LNCaP clone FGC (cell line): ENCODE results near the gene ALMS1.

Source experiments
- DNase-seq: peaks from one replicate; pipeline ENCODE4 v3.0.0-alpha.2; 2011; ENCODE audit warnings: low read depth
- H3K4me3 ChIP-seq: 2 replicates; pipeline ENCODE4 v1.5.1; 2011; ENCODE audit warnings: mild to moderate bottlenecking, low read depth, low read length, control low read depth
- CTCF ChIP-seq: IDR thresholded peaks from 2 replicates; pipeline ENCODE4 v1.5.1; 2012; ENCODE audit warnings: mild to moderate bottlenecking; ENCODE audit not compliant: control insufficient read depth, insufficient read depth; ENCODE audit errors: extremely low read depth

ALMS1 gene

GRCh38 chr2:73373344-73373743 lies 12.3 kb upstream of the ALMS1 start:
- no peak for DNase-seq
- H3K4me3 ChIP-seq, result no peak overlapping the region
- no peak for TF ChIP-seq CTCF

DNA sequence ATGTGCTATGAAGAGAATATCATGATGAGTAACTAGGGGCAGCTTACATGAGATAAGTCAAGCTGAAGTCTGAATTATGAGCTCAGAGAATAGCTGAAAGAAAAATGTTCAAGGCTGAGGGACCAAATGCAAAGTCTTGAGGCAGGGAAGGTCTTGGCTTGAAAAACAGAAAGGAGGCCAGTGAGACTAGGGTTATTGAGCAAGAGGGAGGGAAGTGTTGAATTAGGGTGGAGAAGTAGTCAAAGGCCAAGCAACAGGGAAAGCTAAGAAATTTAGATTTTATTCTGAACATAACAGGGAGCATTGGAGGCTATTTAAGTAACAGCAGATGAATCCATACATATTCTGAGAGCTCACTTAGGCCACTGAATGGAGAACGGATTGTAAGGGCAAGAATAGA lies 11.4 kb upstream of the ALMS1 start:
- H3K4me3 ChIP-seq, result no peak overlapping the region
- no peak for DNase-seq
- TF ChIP-seq CTCF, result no peak

- DNase-seq, result no peak
- TF ChIP-seq CTCF, result no peak
- H3K4me3 ChIP-seq, result no peak overlapping the region
Observed at GRCh38 chr2:73376681-73377080, 9.0 kb upstream of the ALMS1 start.

GRCh38 chr2:73383036-73383435 lies 2.6 kb upstream of the ALMS1 start:
- H3K4me3 ChIP-seq, result no peak overlapping the region
- no peak for DNase-seq
- TF ChIP-seq CTCF, result no peak

DNA sequence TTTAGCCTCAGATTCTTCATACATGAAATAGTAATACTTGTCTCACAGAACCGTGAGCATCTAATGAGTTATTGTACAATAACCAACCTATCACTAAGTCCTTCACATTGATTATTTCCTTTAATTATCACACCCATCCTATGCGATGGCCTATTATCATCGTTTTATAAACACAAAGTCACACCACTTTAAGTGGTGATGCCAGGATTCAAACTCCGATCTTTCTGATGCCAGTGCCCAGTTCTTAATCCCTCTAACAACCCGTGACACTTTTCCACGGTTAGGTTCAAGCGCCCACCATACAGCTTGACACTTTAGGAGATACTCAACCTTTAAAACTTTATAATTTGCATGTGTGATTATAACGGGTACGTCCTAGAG lies 523 bp upstream of the ALMS1 start:
- TF ChIP-seq CTCF, result no peak
- H3K4me3 ChIP-seq, result peak overlapping the region; percentile 81
- DNase-seq, result no peak

GRCh38 chr2:73386342-73386868 lies 769 bp downstream of the ALMS1 start:
- no peak for DNase-seq
- TF ChIP-seq CTCF, result no peak
- H3K4me3 ChIP-seq, result peak overlapping the region; percentile 81

GRCh38 chr2:73386894-73387636 lies 1.4 kb downstream of the ALMS1 start:
- DNase-seq, result no peak

More at GRCh38 chr2:73386894-73387636, 1.4 kb downstream of the ALMS1 start:
- peak overlapping the region; percentile 81 for H3K4me3 ChIP-seq
- TF ChIP-seq CTCF, result no peak
